Stomach (tissue), 9 donors: ENCODE data around the gene SFT2D3. TPM values are rescaled to one million over a fixed set of nuclear protein-coding genes. Genes with fewer than 3 reads are reported as not detected.
A peak's percentile ranks its signal among the peaks of the same experiment; 100 is the strongest.

Experiments used
- DNase-seq, 2 donors: peaks; one replicate each; pipeline versions ENCODE4 v3.0.0 to v3.0.0-alpha.2; 2013 to 2019
- H3K27ac ChIP-seq, 5 donors: fragments of 200-600 bp in 4 of 5; sonication (generic) in 4 of 5; one replicate each; pipeline ENCODE4 v1.5.1; 2013 to 2019; ENCODE audit warnings: mild to moderate bottlenecking in 1 of 5, moderate library complexity in 1 of 5
- H3K27me3 ChIP-seq, 3 donors: fragments of 200-600 bp; sonication (generic); one replicate each; pipeline ENCODE4 v1.5.1; 2017 to 2019; ENCODE audit warnings: mixed run types in 1 of 3
- H3K36me3 ChIP-seq, 4 donors: fragments of 200-600 bp; sonication (generic); 1 replicate in 3 of 4; 2 replicates in 1 of 4; pipeline ENCODE4 v1.5.1; 2016 to 2019
- H3K4me1 ChIP-seq, 4 donors: fragments of 200-600 bp; sonication (generic); one replicate each; pipeline ENCODE4 v1.5.1; 2016 to 2019
- H3K4me3 ChIP-seq, 4 donors: fragments of 200-600 bp; sonication (generic) in 3 of 4; one replicate each; pipeline ENCODE4 v1.5.1; 2016 to 2019; ENCODE audit warnings: mild to moderate bottlenecking in 1 of 4
- H3K9me3 ChIP-seq, 4 donors: fragments of 200-600 bp; sonication (generic); one replicate each; pipeline ENCODE4 v1.5.1; 2016 to 2019
- EP300 ChIP-seq: sonication (generic); formaldehyde crosslinking; IDR thresholded peaks from one replicate; pipeline ENCODE4 v1.6.1; 2017; ENCODE audit warnings: antibody characterized with exemption
- POLR2A ChIP-seq, 4 donors: fragments of 450-650 bp; IDR thresholded peaks; one replicate each; pipeline ENCODE4 v1.6.1; 2016; ENCODE audit warnings: antibody characterized with exemption in 4 of 4, control low read depth in 2 of 4, mild to moderate bottlenecking in 1 of 4, moderate library complexity in 1 of 4
- POLR2AphosphoS5 ChIP-seq, 3 donors: sonication (generic); formaldehyde crosslinking; IDR thresholded peaks; one replicate each; pipeline ENCODE4 v1.6.1; 2016; ENCODE audit warnings: antibody characterized with exemption in 3 of 3
- WGBS, 5 donors: extraction: QIAGEN DNeasy Blood & Tissue Kit in 3 of 5; methylation state at CpG; one replicate each; pipeline versions ENCODE4 v1.1.5 to v1.1.7; 2013 to 2018; 5-methylcytosine and 5-hydroxymethylcytosine counted together
- intact Hi-C: fragments of 100-400 bp; cut with DNase I; formaldehyde crosslinking; loops from one replicate; pipeline ENCODE4 v1.15.1; 2023; ENCODE audit warnings: low total_unique reads
- polyA plus RNA-seq, 3 donors: library from polyadenylated mRNA; stranded (reverse); fragments of 200-250 nt; gene quantifications; one replicate each; pipeline ENCODE4 v1.2.3, GENCODE V29; 2013
- total RNA-seq, 5 donors: library from RNA; depleted of rRNA; stranded (reverse); fragments of >200 nt; gene quantifications; one replicate each; pipeline versions ENCODE4 v1.1.0 to v1.2.3, GENCODE V29; 2014 to 2016
- TF ChIP-seq, protein P1 (sequence below), 7 experiments: fragments of 450-650 bp in 4 of 7; fragments of 200-600 bp in 3 of 7; sonication (generic) in 3 of 7; IDR thresholded peaks; one replicate each; pipeline ENCODE4 v1.5.1; 2016 to 2019; ENCODE audit warnings: antibody characterized with exemption in 7 of 7, control low read depth in 2 of 7, mild to moderate bottlenecking in 1 of 7
- donor health status: healthy with polysubstance abuse.
- donor health status: Bipolar disorder and iron deficiency.
- donor health status: healthy.

SFT2D3 gene
- total and polyA plus RNA-seq, 8 donors = 2.1 to 35.6 (median 6.6) TPM

DNA sequence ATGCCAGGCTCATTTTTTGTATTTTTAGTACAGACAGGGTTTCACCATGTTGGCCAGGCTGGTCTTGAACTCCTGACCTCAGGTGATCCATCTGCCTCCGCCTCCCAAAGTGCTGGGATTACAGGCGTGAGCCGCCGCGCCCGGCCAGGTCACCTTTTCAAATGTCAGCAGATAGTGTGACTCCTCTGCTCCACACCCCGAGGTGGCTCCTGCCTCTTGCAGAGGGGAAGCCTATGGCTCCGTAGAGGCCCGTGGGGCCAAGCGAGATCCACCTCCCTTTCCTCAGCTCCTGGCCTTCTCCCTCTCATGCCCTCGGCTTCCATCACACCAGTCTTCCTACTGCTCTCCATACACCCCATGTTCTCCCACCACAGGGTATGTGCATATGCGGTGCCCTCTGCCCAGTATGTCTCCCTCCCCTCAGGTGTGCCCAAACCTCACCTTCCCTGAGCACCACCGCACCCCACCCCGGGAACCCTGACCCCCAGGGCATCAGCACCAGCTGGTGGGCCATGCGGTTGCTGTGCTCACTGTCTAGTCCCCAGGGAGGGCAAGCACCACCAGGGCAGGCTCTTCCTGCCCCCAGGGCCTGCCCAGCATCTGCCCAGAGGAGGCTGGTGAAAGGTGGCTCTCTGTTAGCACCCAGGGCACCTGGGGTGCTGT is 44.6 kb upstream of the SFT2D3 start:
- DNase-seq = no peak
- H3K9me3 ChIP-seq = no peaks in the 10 kb centered on the region
- peaks cover 0 to 27% (median 8%) of the 10 kb centered on the region in 4 donors for H3K36me3 ChIP-seq
- H3K4me3 ChIP-seq = no peak overlapping the region
- 84 to 89% (median 86%) methylated on average over 15 of the region's 15 CpGs for WGBS, 5 donors
- TF ChIP-seq EP300 = no peak
- TF ChIP-seq POLR2A (IDR thresholded peaks at IDR 0.05) = no peak
- TF ChIP-seq POLR2AphosphoS5 (IDR thresholded peaks at IDR 0.05) = no peak
- TF ChIP-seq, protein P1, sequence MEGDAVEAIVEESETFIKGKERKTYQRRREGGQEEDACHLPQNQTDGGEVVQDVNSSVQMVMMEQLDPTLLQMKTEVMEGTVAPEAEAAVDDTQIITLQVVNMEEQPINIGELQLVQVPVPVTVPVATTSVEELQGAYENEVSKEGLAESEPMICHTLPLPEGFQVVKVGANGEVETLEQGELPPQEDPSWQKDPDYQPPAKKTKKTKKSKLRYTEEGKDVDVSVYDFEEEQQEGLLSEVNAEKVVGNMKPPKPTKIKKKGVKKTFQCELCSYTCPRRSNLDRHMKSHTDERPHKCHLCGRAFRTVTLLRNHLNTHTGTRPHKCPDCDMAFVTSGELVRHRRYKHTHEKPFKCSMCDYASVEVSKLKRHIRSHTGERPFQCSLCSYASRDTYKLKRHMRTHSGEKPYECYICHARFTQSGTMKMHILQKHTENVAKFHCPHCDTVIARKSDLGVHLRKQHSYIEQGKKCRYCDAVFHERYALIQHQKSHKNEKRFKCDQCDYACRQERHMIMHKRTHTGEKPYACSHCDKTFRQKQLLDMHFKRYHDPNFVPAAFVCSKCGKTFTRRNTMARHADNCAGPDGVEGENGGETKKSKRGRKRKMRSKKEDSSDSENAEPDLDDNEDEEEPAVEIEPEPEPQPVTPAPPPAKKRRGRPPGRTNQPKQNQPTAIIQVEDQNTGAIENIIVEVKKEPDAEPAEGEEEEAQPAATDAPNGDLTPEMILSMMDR (IDR thresholded peaks at IDR 0.05) = no peak
- H3K27ac ChIP-seq = peak overlapping the region in 4 of 5 donors; percentile 36 to 90 (median 83)
- H3K4me1 ChIP-seq = peaks cover 8 to 86% (median 62%) of the 10 kb centered on the region in 4 donors
- intact Hi-C loops = no loop called here
- no peaks in the 10 kb centered on the region for H3K27me3 ChIP-seq

DNA sequence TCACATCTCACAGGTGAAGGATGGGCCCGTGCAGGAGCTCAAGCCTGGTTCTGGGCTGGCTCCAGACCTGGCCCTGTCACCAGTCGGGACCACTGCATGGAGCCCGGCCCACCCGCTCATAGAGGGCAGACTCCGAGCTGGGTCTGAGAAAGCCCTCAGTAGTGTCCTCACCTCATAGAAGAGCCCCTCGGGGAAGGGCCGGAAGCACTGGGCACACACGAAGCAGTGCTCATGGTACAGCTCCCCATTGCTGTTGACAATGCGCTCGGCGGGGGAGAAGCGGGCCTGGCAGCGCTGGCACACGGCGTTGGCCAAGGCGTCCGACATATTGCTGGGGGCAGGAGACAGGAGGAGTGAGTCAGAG is 44.1 kb upstream of the SFT2D3 start:
- 82 to 94% (median 89%) methylated on average over 17 of the region's 17 CpGs for WGBS, 5 donors
- peak overlapping the region in 4 of 5 donors; percentile 36 to 90 (median 83) for H3K27ac ChIP-seq
- no peak overlapping the region for H3K4me3 ChIP-seq
- H3K27me3 ChIP-seq = peaks cover 0 to 5% (median 0%) of the 10 kb centered on the region in 3 donors
- TF ChIP-seq EP300 (no peak), POLR2A (IDR thresholded peaks at IDR 0.05) (no peak)
- H3K9me3 ChIP-seq = no peaks in the 10 kb centered on the region
- peaks cover 0 to 27% (median 8%) of the 10 kb centered on the region in 4 donors for H3K36me3 ChIP-seq
- DNase-seq = no peak
- intact Hi-C loops = no loop called here
- peaks cover 9 to 89% (median 64%) of the 10 kb centered on the region in 4 donors for H3K4me1 ChIP-seq

DNA sequence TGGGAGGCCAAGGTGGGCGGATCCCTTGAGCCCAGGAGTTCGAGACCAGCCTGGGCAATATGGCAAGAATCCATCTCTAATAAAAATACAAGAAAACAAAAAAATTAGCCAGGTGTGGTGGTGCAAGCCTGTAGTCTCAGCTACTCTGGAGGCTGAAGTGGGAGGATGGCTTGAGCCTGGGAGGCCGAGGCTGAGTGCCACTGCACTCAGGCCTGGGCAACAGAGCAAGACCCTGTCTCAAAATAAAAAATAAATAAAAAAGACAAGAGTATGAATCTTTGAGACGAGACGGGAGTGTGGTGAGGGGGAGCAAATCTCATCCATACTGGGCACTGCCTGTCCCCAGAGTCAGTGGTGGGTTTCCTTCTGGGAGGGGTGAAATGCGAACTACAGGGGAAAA is 43.2 kb upstream of the SFT2D3 start:
- Histone ChIP-seq H3K4me3 (no peak overlapping the region), H3K9me3 (no peaks in the 10 kb centered on the region), H3K27me3 (peaks cover 0 to 10% (median 0%) of the 10 kb centered on the region in 3 donors), H3K27ac (peak overlapping the region in 4 of 5 donors; percentile 68 to 90 (median 83)), H3K4me1 (peaks cover 9 to 89% (median 64%) of the 10 kb centered on the region in 4 donors), H3K36me3 (peaks cover 0 to 23% (median 8%) of the 10 kb centered on the region in 4 donors)
- TF ChIP-seq, protein P1 (IDR thresholded peaks at IDR 0.05) = no peak
- TF ChIP-seq EP300 = no peak
- TF ChIP-seq POLR2AphosphoS5 (IDR thresholded peaks at IDR 0.05) = no peak
- no peak for TF ChIP-seq POLR2A (IDR thresholded peaks at IDR 0.05)
- no peak for DNase-seq
- 83 to 91% (median 88%) methylated on average over 6 of the region's 6 CpGs for WGBS, 5 donors
- intact Hi-C loops = no loop called here

DNA sequence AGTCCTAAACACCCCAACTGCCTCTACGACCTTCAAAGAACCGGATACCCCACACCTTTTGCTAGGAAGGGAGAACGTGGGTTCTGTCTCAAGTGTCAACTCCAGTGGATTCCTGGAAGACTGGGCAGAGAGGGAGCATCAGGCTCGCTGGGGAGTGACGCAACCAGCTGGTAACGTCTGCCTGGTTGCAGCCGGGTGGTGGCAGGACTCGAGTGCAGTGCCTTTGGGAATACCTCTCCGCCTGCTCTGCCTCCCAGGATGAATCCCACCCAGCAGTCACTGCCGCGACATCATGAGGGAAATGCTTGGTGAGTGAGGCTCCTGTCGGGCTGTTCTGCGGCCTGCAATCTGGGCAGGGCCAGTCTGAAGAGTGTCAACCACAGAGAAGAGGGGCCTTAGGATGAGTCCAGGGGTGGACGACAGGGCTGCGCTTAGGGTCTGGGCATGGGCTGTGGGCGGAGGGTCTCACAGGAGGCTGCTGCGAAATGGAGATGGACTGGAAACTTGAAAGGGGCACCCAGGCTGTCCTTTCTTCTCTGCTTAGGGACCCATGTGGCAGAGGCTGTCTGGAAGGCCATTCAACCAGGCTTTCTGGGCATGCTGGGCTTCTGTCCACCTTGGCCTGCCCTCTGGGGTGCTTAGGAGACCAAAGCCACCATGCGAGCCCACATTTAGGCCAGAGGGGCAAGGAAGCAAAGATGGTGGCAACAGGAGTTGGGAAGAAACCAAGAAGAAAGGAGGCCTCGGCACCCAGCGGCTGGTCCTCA is 42.5 kb upstream of the SFT2D3 start:
- DNase-seq = no peak
- Histone ChIP-seq H3K4me1 (peaks cover 12 to 89% (median 64%) of the 10 kb centered on the region in 4 donors), H3K27ac (peak overlapping the region in 4 of 5 donors; percentile 68 to 90 (median 83)), H3K4me3 (peak overlapping the region in 1 of 4 donors; percentile 3), H3K36me3 (peaks cover 0 to 21% (median 7%) of the 10 kb centered on the region in 4 donors), H3K9me3 (no peaks in the 10 kb centered on the region), H3K27me3 (peaks cover 0 to 16% (median 5%) of the 10 kb centered on the region in 3 donors)
- 72 to 89% (median 86%) methylated on average over 11 to 20 of the region's 20 CpGs for WGBS, 5 donors
- intact Hi-C loops = no loop called here
- TF ChIP-seq EP300 (peak; percentile 29), POLR2A (IDR thresholded peaks at IDR 0.05) (no peak), POLR2AphosphoS5 (IDR thresholded peaks at IDR 0.05) (peak in 2 of 3 donors; percentile 3 to 38)
- TF ChIP-seq, protein P1 (IDR thresholded peaks at IDR 0.05) = no peak
